Frontal cortex (tissue), 4 donors: Measurements from ENCODE around the gene FFAR1. TPM values are rescaled to one million over a fixed set of nuclear protein-coding genes. Genes with fewer than 3 reads are reported as not detected.

ENCODE experiments used
- DNase-seq, 2 donors: peaks; one replicate each; pipeline ENCODE4 v3.0.0; 2012; ENCODE audit warnings: low spot score in 2 of 2
- FAIRE-seq: peaks from 2 replicates; lab custom pipeline; 2012; peaks lifted over from hg19 to GRCh38; lab: Jason Lieb, UNC
- total RNA-seq: library from RNA; depleted of rRNA; stranded (reverse); fragments of >200 nt; gene quantifications from one replicate; pipeline ENCODE4 v1.2.3, GENCODE V29; 2014
- donor health status: control.
- donor health status: control.
- donor health status: control.

FFAR1 gene
- not detected for total RNA-seq

GRCh38 chr19:35347171-35347929 lies at the start of gene FFAR1:
Gene FFAR1 (plus strand): TSS chr19:35347902. CDS start chr19:35351552, 3,650 bp downstream.
- DNase-seq (no peak), FAIRE-seq (no peak)

- FAIRE-seq (no peak), DNase-seq (no peak)
These were observed 49.8 kb upstream of the FFAR1 start for GRCh38 chr19:35297922-35298321.

- FAIRE-seq, result no peak
These were observed 49.1 kb upstream of the FFAR1 start for GRCh38 chr19:35298561-35298972.

GRCh38 chr19:35299523-35300338 lies 48.0 kb upstream of the FFAR1 start:
- DNase-seq (peak; percentile 70 to 80), FAIRE-seq (no peak)

More at GRCh38 chr19:35298561-35298972, 49.1 kb upstream of the FFAR1 start:
- no peak for DNase-seq

- DNase-seq (no peak), FAIRE-seq (no peak)
These were observed 47.4 kb upstream of the FFAR1 start for GRCh38 chr19:35300339-35300649.

- FAIRE-seq (no peak), DNase-seq (no peak)
These were observed 45.7 kb upstream of the FFAR1 start for GRCh38 chr19:35301961-35302360.

GRCh38 chr19:35302446-35302845 lies 45.3 kb upstream of the FFAR1 start:
- DNase-seq (no peak), FAIRE-seq (no peak)

GRCh38 chr19:35303357-35303915 lies 44.3 kb upstream of the FFAR1 start:
- FAIRE-seq (no peak), DNase-seq (no peak)

GRCh38 chr19:35304036-35304435 lies 43.7 kb upstream of the FFAR1 start:
- FAIRE-seq (no peak), DNase-seq (no peak)

- FAIRE-seq (no peak), DNase-seq (no peak)
These were observed 42.5 kb upstream of the FFAR1 start for GRCh38 chr19:35305181-35305580.

- no peak for FAIRE-seq
- DNase-seq, result no peak
These were observed 41.0 kb upstream of the FFAR1 start for GRCh38 chr19:35306473-35307246.

- no peak for FAIRE-seq
- no peak for DNase-seq
These were observed 39.8 kb upstream of the FFAR1 start for GRCh38 chr19:35307931-35308330.

- no peak for DNase-seq
- FAIRE-seq, result no peak
These were observed 38.8 kb upstream of the FFAR1 start for GRCh38 chr19:35308910-35309309.

- DNase-seq, result no peak
- FAIRE-seq, result no peak
These were observed 38.0 kb upstream of the FFAR1 start for GRCh38 chr19:35309481-35310279.

- FAIRE-seq (no peak), DNase-seq (no peak)
These were observed 37.4 kb upstream of the FFAR1 start for GRCh38 chr19:35310331-35310730.

GRCh38 chr19:35310811-35311465 lies 36.8 kb upstream of the FFAR1 start:
- FAIRE-seq (no peak), DNase-seq (no peak)

GRCh38 chr19:35311901-35312665 lies 35.6 kb upstream of the FFAR1 start:
- DNase-seq (no peak), FAIRE-seq (no peak)

GRCh38 chr19:35313587-35313986 lies 34.1 kb upstream of the FFAR1 start:
- FAIRE-seq (no peak), DNase-seq (no peak)
